GM23248 (cell line): ENCODE measurements around the gene FSIP1.

ENCODE experiments used
- EZH2 ChIP-seq: fragments of 200-600 bp; sonication (generic); IDR thresholded peaks from 2 replicates; pipeline ENCODE4 v1.6.1; 2018; ENCODE audit warnings: antibody characterized with exemption, mild to moderate bottlenecking; ENCODE audit not compliant: insufficient read depth, poor library complexity, severe bottlenecking
- EZH2phosphoT487 ChIP-seq: fragments of 200-600 bp; sonication (generic); IDR thresholded peaks from 2 replicates; pipeline ENCODE4 v1.6.1; 2018; ENCODE audit warnings: antibody characterized with exemption, moderate library complexity, mild to moderate bottlenecking, low read depth; ENCODE audit not compliant: insufficient read depth

DNA sequence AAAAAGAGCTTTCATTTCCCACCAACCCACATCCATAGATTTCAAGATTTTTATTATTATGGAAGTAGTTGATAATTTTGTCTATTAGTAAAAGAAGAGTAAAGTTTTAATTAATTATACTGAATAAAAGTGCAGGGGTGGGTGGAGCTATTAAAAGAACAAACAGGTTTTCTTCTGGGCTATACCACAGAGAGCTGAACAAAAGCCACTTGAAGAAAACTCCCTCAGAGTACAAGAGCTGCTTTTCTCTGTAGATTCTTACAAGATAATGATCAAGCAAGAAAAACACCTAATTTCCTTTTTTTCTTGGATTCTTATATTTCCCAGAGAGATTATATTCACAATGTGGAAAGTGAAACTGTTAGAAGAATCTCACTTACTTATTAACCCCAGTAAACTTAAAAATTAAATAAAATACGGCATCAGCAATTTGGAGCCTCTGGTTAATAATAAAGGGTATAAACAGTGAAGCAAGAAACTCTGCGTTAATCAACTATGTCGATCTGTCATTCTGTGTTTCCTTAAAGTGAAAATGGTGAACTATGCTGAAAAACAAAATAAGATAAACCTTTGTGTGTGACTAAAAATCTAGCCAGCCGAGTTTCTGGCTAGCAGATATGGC is 116.9 kb downstream of the FSIP1 start:
- TF ChIP-seq EZH2 (no peak), EZH2phosphoT487 (no peak)
